T-helper 2 cell treated with Interferon-gamma antibody and Interleukin-4, amounts not matched to agents 100 ng/mL and 5 ng/mL, for 36 hours (primary cell): Measurements from ENCODE around the gene ICAM2. TPM values are rescaled to one million over a fixed set of nuclear protein-coding genes. Genes with fewer than 3 reads are reported as not detected.

Experiments
- intact Hi-C: fragments of 100-400 bp; cut with micrococcal nuclease; formaldehyde crosslinking; loops from one replicate; pipeline ENCODE4 v1.15.1; 2023
- total RNA-seq: library from RNA; stranded (reverse); gene quantifications from 2 replicates; pipeline ENCODE4 v1.2.3, GENCODE V29; 2022

The ICAM2 gene
- total RNA-seq, 1 donor from 2014 or later: 98.1 TPM

- intact Hi-C loops: loop anchor here (1.0 kb wide), 2 partner anchors 21 to 26 kb away; partner anchors contain the start of gene ICAM2
Measured at GRCh38 chr17:63998721-63999679, 21.4 kb downstream of the ICAM2 start.

- intact Hi-C loops: loop anchor here (1.0 kb wide), 2 partner anchors 22 to 27 kb away; partner anchors contain the start of gene ICAM2
Measured at GRCh38 chr17:63998050-63998720, 22.2 kb downstream of the ICAM2 start, which contains the start of gene PRR29. TSS of gene PRR29 (plus strand) at chr17:63998351. CDS start at chr17:63998365, 14 bp downstream.

- intact Hi-C loops: loop anchor here (1.0 kb wide), 2 partner anchors 23 to 28 kb away; partner anchors contain the start of gene ICAM2
Measured at GRCh38 chr17:63997341-63998048, 22.9 kb downstream of the ICAM2 start.

- intact Hi-C loops: no loop called here
Measured at GRCh38 chr17:63996430-63997182, 23.8 kb downstream of the ICAM2 start.

- intact Hi-C loops: no loop called here
Measured at GRCh38 chr17:63995626-63996025, 24.8 kb downstream of the ICAM2 start.

GRCh38 chr17:63993368-63993985, 27.0 kb downstream of the ICAM2 start:
- intact Hi-C loops: no loop called here

GRCh38 chr17:63991611-63992010, 28.8 kb downstream of the ICAM2 start:
- intact Hi-C loops: no loop called here

- intact Hi-C loops: loop anchor here (1.0 kb wide), 1 partner anchor 70 kb away; no protein-coding TSS in a partner anchor
Measured at GRCh38 chr17:63989622-63990345, 30.6 kb downstream of the ICAM2 start.

GRCh38 chr17:63988741-63989621, 31.5 kb downstream of the ICAM2 start:
- intact Hi-C loops: no loop called here

GRCh38 chr17:63988127-63988478, 32.3 kb downstream of the ICAM2 start:
- intact Hi-C loops: no loop called here

- intact Hi-C loops: no loop called here
Measured at GRCh38 chr17:63987221-63988126, 33.0 kb downstream of the ICAM2 start.

GRCh38 chr17:63986821-63987220, 33.6 kb downstream of the ICAM2 start:
- intact Hi-C loops: no loop called here

GRCh38 chr17:63985387-63986140, 34.9 kb downstream of the ICAM2 start:
- intact Hi-C loops: no loop called here

- intact Hi-C loops: no loop called here
Measured at GRCh38 chr17:63984651-63985386, 35.6 kb downstream of the ICAM2 start.

- intact Hi-C loops: no loop called here
Measured at GRCh38 chr17:63984236-63984635, 36.2 kb downstream of the ICAM2 start.

GRCh38 chr17:63983320-63983719, 37.1 kb downstream of the ICAM2 start:
- intact Hi-C loops: no loop called here
